ENCODE results near the gene CAMK1D. TPM values are rescaled to one million over a fixed set of nuclear protein-coding genes. Genes with fewer than 3 reads are reported as not detected.
"Not testable (repeated sequence)": the region's sequence is repeated elsewhere in the genome, so short reads cannot be mapped to it uniquely, and the experiment has no call there.

Gene CAMK1D
- polyA plus RNA-seq, 1 donor (not counting 4 experiments of a cell fraction or from before 2014, with no cell fraction given), result 0.76 TPM

- Histone ChIP-seq H3K79me2 (ENCODE audit: control insufficient read depth, insufficient read depth, low read length) (no peaks in the 10 kb centered on the region), H3K27ac (ENCODE audit: control insufficient read depth, insufficient read depth, low read length) (no peak overlapping the region), H4K20me1 (ENCODE audit: control insufficient read depth, extremely low read depth, insufficient read depth, low read length) (no peaks in the 10 kb centered on the region), H3K27me3 (ENCODE audit: control insufficient read depth, extremely low read depth, insufficient read depth, low read length) (peaks cover 30% of the 10 kb centered on the region), H3K36me3 (ENCODE audit: control insufficient read depth in 2 of 2, extremely low read depth in 1 of 2, insufficient read depth in 2 of 2, low read length in 2 of 2) (no peaks in the 10 kb centered on the region), H3K4me3 (ENCODE audit: control insufficient read depth in 2 of 3, extremely low read depth in 1 of 3, insufficient read depth in 2 of 3, low read depth in 1 of 3, low read length in 3 of 3) (no peak overlapping the region), H2AFZ (ENCODE audit: control insufficient read depth, low read length) (no peak overlapping the region), H3K4me2 (ENCODE audit: control insufficient read depth, extremely low read depth, insufficient read depth, low read depth, low read length) (no peak overlapping the region), H3K4me1 (ENCODE audit: control insufficient read depth, extremely low read depth, insufficient read depth, low read length) (peaks cover 8% of the 10 kb centered on the region), H3K9me1 (ENCODE audit: control insufficient read depth, extremely low read depth, insufficient read depth, low read length) (no peaks in the 10 kb centered on the region), H3K9me3 (ENCODE audit: control insufficient read depth, low read depth, low read length) (no peaks in the 10 kb centered on the region), H3K9ac (ENCODE audit: control insufficient read depth, extremely low read depth, insufficient read depth, low read length) (no peak overlapping the region)
- DNase-seq (ENCODE audit: low read depth, low spot score) (no peak), FAIRE-seq (no peak)
- dilution Hi-C loops (cut with MboI; ENCODE audit: extremely low pct_ligation_motif_present, low sequenced_read_pairs), result no loop called here
- TF ChIP-seq EZH2 (IDR thresholded peaks at IDR 0.05; ENCODE audit: low read length) (no peak), CTCF (optimal IDR thresholded peaks at IDR 0.05 in 1 of 3, IDR thresholded peaks at IDR 0.05 in 1 of 3, conservative IDR thresholded peaks at IDR 0.05 in 1 of 3; ENCODE audit: extremely low read depth in 1 of 3, insufficient read depth in 2 of 3, low read length in 3 of 3) (no peak)
Observed at GRCh38 chr10:12351889-12352288, 2.5 kb downstream of the CAMK1D start.

GRCh38 chr10:12353399-12354242 is 4.3 kb downstream of the CAMK1D start:
- Histone ChIP-seq H4K20me1 (ENCODE audit: control insufficient read depth, extremely low read depth, insufficient read depth, low read length) (no peaks in the 10 kb centered on the region), H2AFZ (ENCODE audit: control insufficient read depth, low read length) (no peak overlapping the region), H3K9me1 (ENCODE audit: control insufficient read depth, extremely low read depth, insufficient read depth, low read length) (no peaks in the 10 kb centered on the region), H3K27me3 (ENCODE audit: control insufficient read depth, extremely low read depth, insufficient read depth, low read length) (peaks cover 26% of the 10 kb centered on the region), H3K36me3 (ENCODE audit: control insufficient read depth in 2 of 2, extremely low read depth in 1 of 2, insufficient read depth in 2 of 2, low read length in 2 of 2) (no peaks in the 10 kb centered on the region), H3K4me2 (ENCODE audit: control insufficient read depth, extremely low read depth, insufficient read depth, low read depth, low read length) (no peak overlapping the region), H3K9ac (ENCODE audit: control insufficient read depth, extremely low read depth, insufficient read depth, low read length) (no peak overlapping the region), H3K79me2 (ENCODE audit: control insufficient read depth, insufficient read depth, low read length) (no peaks in the 10 kb centered on the region), H3K9me3 (ENCODE audit: control insufficient read depth, low read depth, low read length) (no peaks in the 10 kb centered on the region), H3K27ac (ENCODE audit: control insufficient read depth, insufficient read depth, low read length) (no peak overlapping the region), H3K4me3 (ENCODE audit: control insufficient read depth in 2 of 3, extremely low read depth in 1 of 3, insufficient read depth in 2 of 3, low read depth in 1 of 3, low read length in 3 of 3) (no peak overlapping the region), H3K4me1 (ENCODE audit: control insufficient read depth, extremely low read depth, insufficient read depth, low read length) (peaks cover 8% of the 10 kb centered on the region)
- DNase-seq (ENCODE audit: low read depth, low spot score) (no peak), FAIRE-seq (no peak)
- dilution Hi-C loops (cut with MboI; ENCODE audit: extremely low pct_ligation_motif_present, low sequenced_read_pairs), result no loop called here
- no peak for TF ChIP-seq CTCF (optimal IDR thresholded peaks at IDR 0.05 in 1 of 3, IDR thresholded peaks at IDR 0.05 in 1 of 3, conservative IDR thresholded peaks at IDR 0.05 in 1 of 3; ENCODE audit: extremely low read depth in 1 of 3, insufficient read depth in 2 of 3, low read length in 3 of 3)
- no peak for TF ChIP-seq EZH2 (IDR thresholded peaks at IDR 0.05; ENCODE audit: low read length)

GRCh38 chr10:12354696-12355095 is 5.3 kb downstream of the CAMK1D start:
- H3K4me3 ChIP-seq (ENCODE audit: control insufficient read depth in 2 of 3, extremely low read depth in 1 of 3, insufficient read depth in 2 of 3, low read depth in 1 of 3, low read length in 3 of 3); dilution Hi-C loops (cut with MboI; ENCODE audit: extremely low pct_ligation_motif_present, low sequenced_read_pairs); H3K36me3 ChIP-seq (ENCODE audit: control insufficient read depth in 2 of 2, extremely low read depth in 1 of 2, insufficient read depth in 2 of 2, low read length in 2 of 2); FAIRE-seq; H2AFZ ChIP-seq (ENCODE audit: control insufficient read depth, low read length); H4K20me1 ChIP-seq (ENCODE audit: control insufficient read depth, extremely low read depth, insufficient read depth, low read length); H3K4me1 ChIP-seq (ENCODE audit: control insufficient read depth, extremely low read depth, insufficient read depth, low read length); H3K79me2 ChIP-seq (ENCODE audit: control insufficient read depth, insufficient read depth, low read length); H3K27ac ChIP-seq (ENCODE audit: control insufficient read depth, insufficient read depth, low read length); DNase-seq (ENCODE audit: low read depth, low spot score); H3K9me3 ChIP-seq (ENCODE audit: control insufficient read depth, low read depth, low read length); H3K9ac ChIP-seq (ENCODE audit: control insufficient read depth, extremely low read depth, insufficient read depth, low read length); H3K4me2 ChIP-seq (ENCODE audit: control insufficient read depth, extremely low read depth, insufficient read depth, low read depth, low read length); H3K9me1 ChIP-seq (ENCODE audit: control insufficient read depth, extremely low read depth, insufficient read depth, low read length): not testable (repeated sequence)
- peaks cover 28% of the 10 kb centered on the region for H3K27me3 ChIP-seq (ENCODE audit: control insufficient read depth, extremely low read depth, insufficient read depth, low read length)

All from keratinocyte (primary cell).